ENCODE data around the gene F10. TPM values are rescaled to one million over a fixed set of nuclear protein-coding genes. Genes with fewer than 3 reads are reported as not detected.

The F10 gene
- total RNA-seq (2022) (not detected in 2 replicates), Bru-seq, nascent RNA (not detected), BruChase-seq, experiment 1, labeled RNA remaining after a 6-hour chase (percentile 2 among the genes with signal in this experiment), BruChase-seq, experiment 2, labeled RNA remaining after a 2-hour chase (percentile 2 among the genes with signal in this experiment)
- long read RNA-seq, result 0 reads

- POLR2A ChIA-PET, result no interaction called here
Observed at GRCh38 chr13:113122550-113123225, at the start of gene F10. TSS of gene F10 (plus strand) at chr13:113122799. CDS start at chr13:113122856, 57 bp downstream.

GRCh38 chr13:113073942-113074341 is 48.7 kb upstream of the F10 start:
- Mint-ChIP-seq H3K4me3 (ENCODE audit: unreplicated experiment) (no peak overlapping the region), H3K27ac (ENCODE audit: low read depth, unreplicated experiment) (no peak overlapping the region), H3K9me3 (ENCODE audit: unreplicated experiment) (no peaks in the 10 kb centered on the region), H3K27me3 (ENCODE audit: insufficient read depth, unreplicated experiment) (peaks cover 12% of the 10 kb centered on the region), H3K4me1 (ENCODE audit: insufficient read depth, unreplicated experiment) (no peaks in the 10 kb centered on the region), H3K36me3 (ENCODE audit: insufficient read depth, unreplicated experiment) (no peaks in the 10 kb centered on the region)
- CTCF ChIA-PET, result interaction anchor here (0.7 kb wide), 1 partner anchor 327 kb away, joined by 3 read pairs; no protein-coding TSS in a partner anchor
- POLR2A ChIA-PET, result no interaction called here
- no TSS peak for BruUV-seq (replicated peaks)
- TF ChIP-seq CTCF (IDR thresholded peaks at IDR 0.05; ENCODE audit: unreplicated experiment), result no peak
- intact Hi-C loops (cut with micrococcal nuclease), result no loop called here
- DNase-seq (ENCODE audit: unreplicated experiment), result no peak

More at GRCh38 chr13:113122550-113123225, at the start of gene F10:
- Mint-ChIP-seq H3K4me3 (ENCODE audit: unreplicated experiment) (no peak within 1 kb of the TSS), H3K27me3 (ENCODE audit: insufficient read depth, unreplicated experiment) (peaks cover 18% of the 10 kb centered on the region), H3K27ac (ENCODE audit: low read depth, unreplicated experiment) (no peak within 1 kb of the TSS), H3K9me3 (ENCODE audit: unreplicated experiment) (no peaks in the 10 kb centered on the region), H3K4me1 (ENCODE audit: insufficient read depth, unreplicated experiment) (no peaks in the 10 kb centered on the region), H3K36me3 (ENCODE audit: insufficient read depth, unreplicated experiment) (peaks cover 6% of the 10 kb centered on the region)
- DNase-seq (ENCODE audit: unreplicated experiment), result no peak
- no TSS peak for BruUV-seq (replicated peaks)
- CTCF ChIA-PET, result no interaction called here
- intact Hi-C loops (cut with micrococcal nuclease), result no loop called here
- no peak for TF ChIP-seq CTCF (IDR thresholded peaks at IDR 0.05; ENCODE audit: unreplicated experiment)

- ChIA-PET POLR2A (no interaction called here), CTCF (no interaction called here)
- no peak overlapping the region for H3K27ac Mint-ChIP-seq (ENCODE audit: low read depth, unreplicated experiment)
- no peak overlapping the region for H3K4me3 Mint-ChIP-seq (ENCODE audit: unreplicated experiment)
- BruUV-seq (replicated peaks), result no TSS peak
- no peaks in the 10 kb centered on the region for H3K9me3 Mint-ChIP-seq (ENCODE audit: unreplicated experiment)
- H3K36me3 Mint-ChIP-seq (ENCODE audit: insufficient read depth, unreplicated experiment), result no peaks in the 10 kb centered on the region
- no peak for TF ChIP-seq CTCF (IDR thresholded peaks at IDR 0.05; ENCODE audit: unreplicated experiment)
- DNase-seq (ENCODE audit: unreplicated experiment), result no peak
- intact Hi-C loops (cut with micrococcal nuclease), result no loop called here
- H3K4me1 Mint-ChIP-seq (ENCODE audit: insufficient read depth, unreplicated experiment), result no peaks in the 10 kb centered on the region
- H3K27me3 Mint-ChIP-seq (ENCODE audit: insufficient read depth, unreplicated experiment), result peaks cover 12% of the 10 kb centered on the region
Observed at GRCh38 chr13:113074401-113074800, 48.2 kb upstream of the F10 start.

GRCh38 chr13:113074876-113075275 is 47.7 kb upstream of the F10 start:
- ChIA-PET CTCF (interaction anchor here (0.6 kb wide), 1 partner anchor 135 kb away, joined by 3 read pairs; no protein-coding TSS in a partner anchor), POLR2A (no interaction called here)
- Mint-ChIP-seq H3K4me3 (ENCODE audit: unreplicated experiment) (no peak overlapping the region), H3K27ac (ENCODE audit: low read depth, unreplicated experiment) (no peak overlapping the region), H3K4me1 (ENCODE audit: insufficient read depth, unreplicated experiment) (no peaks in the 10 kb centered on the region), H3K27me3 (ENCODE audit: insufficient read depth, unreplicated experiment) (peaks cover 12% of the 10 kb centered on the region), H3K9me3 (ENCODE audit: unreplicated experiment) (no peaks in the 10 kb centered on the region), H3K36me3 (ENCODE audit: insufficient read depth, unreplicated experiment) (no peaks in the 10 kb centered on the region)
- TF ChIP-seq CTCF (IDR thresholded peaks at IDR 0.05; ENCODE audit: unreplicated experiment), result no peak
- no peak for DNase-seq (ENCODE audit: unreplicated experiment)
- no TSS peak for BruUV-seq (replicated peaks)
- intact Hi-C loops (cut with micrococcal nuclease), result no loop called here
